ENCODE measurements around the gene GMCL1. TPM values are rescaled to one million over a fixed set of nuclear protein-coding genes. Genes with fewer than 3 reads are reported as not detected.

The GMCL1 gene
- total and polyA plus RNA-seq, 9 of the 15 experiments (the other 6 are each of a cell fraction or from before 2014, with no cell fraction given), result 7.0 to 27.3 (median 15.4) TPM

DNA sequence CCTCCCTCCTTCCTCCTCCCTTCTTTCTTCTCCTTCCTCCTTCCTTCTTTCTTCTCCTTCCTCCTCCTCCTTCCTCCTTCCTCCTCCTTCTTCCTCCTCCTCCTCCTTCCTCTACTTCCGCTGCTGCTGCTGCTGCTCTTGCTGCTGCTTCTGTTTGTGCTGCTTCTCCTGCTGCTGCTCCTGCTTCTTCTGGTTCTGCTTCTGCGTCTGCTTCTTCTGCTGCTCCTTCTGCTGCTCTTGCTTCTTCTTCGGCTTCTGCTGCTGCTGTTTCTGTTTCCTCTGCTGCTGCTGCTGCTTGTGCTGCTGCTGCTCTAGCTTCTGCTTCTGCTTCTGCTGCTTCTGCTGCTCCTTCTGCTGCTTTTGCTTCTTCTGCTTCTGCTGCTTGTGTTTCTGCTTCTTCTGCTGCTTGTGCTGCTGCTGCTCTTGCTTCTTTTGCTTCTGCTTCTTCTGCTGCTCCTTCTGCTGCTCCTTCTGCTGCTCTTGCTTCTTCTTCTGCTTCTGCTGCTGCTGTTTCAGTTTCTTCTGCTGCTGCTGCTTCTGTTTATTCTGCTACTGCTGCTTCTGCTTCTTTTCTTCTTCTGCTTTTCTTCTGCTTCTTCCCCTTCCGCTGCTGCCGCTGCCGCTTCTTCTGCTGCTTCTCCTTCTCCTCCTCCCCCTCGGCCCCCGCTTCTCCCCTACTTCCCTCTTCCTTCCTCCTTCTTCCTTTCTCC lies 72.9 kb downstream of the GMCL1 start (continued):
- TF ChIP-seq TCFL5 (CRISPR knock-in tag; conservative IDR thresholded peaks at IDR 0.05), result no peak
- TF ChIP-seq ZNF589 (CRISPR knock-in tag; IDR thresholded peaks at IDR 0.05; ENCODE audit: low read depth), result no peak
- no peak for TF ChIP-seq HIVEP1 (CRISPR knock-in tag; IDR thresholded peaks at IDR 0.05)
- TF ChIP-seq, protein P1, sequence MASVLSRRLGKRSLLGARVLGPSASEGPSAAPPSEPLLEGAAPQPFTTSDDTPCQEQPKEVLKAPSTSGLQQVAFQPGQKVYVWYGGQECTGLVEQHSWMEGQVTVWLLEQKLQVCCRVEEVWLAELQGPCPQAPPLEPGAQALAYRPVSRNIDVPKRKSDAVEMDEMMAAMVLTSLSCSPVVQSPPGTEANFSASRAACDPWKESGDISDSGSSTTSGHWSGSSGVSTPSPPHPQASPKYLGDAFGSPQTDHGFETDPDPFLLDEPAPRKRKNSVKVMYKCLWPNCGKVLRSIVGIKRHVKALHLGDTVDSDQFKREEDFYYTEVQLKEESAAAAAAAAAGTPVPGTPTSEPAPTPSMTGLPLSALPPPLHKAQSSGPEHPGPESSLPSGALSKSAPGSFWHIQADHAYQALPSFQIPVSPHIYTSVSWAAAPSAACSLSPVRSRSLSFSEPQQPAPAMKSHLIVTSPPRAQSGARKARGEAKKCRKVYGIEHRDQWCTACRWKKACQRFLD (CRISPR knock-in tag; IDR thresholded peaks at IDR 0.05), result no peak
- TF ChIP-seq, protein P2, sequence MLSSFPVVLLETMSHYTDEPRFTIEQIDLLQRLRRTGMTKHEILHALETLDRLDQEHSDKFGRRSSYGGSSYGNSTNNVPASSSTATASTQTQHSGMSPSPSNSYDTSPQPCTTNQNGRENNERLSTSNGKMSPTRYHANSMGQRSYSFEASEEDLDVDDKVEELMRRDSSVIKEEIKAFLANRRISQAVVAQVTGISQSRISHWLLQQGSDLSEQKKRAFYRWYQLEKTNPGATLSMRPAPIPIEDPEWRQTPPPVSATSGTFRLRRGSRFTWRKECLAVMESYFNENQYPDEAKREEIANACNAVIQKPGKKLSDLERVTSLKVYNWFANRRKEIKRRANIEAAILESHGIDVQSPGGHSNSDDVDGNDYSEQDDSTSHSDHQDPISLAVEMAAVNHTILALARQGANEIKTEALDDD (IDR thresholded peaks at IDR 0.05), result no peak
- TF ChIP-seq, protein P3, sequence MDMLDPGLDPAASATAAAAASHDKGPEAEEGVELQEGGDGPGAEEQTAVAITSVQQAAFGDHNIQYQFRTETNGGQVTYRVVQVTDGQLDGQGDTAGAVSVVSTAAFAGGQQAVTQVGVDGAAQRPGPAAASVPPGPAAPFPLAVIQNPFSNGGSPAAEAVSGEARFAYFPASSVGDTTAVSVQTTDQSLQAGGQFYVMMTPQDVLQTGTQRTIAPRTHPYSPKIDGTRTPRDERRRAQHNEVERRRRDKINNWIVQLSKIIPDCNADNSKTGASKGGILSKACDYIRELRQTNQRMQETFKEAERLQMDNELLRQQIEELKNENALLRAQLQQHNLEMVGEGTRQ (CRISPR knock-in tag; IDR thresholded peaks at IDR 0.05), result no peak
- TF ChIP-seq CBFA2T2 (conservative IDR thresholded peaks at IDR 0.05), result no peak
- no peak for TF ChIP-seq RFX5 (IDR thresholded peaks at IDR 0.05; ENCODE audit: low read depth, low read length)
- TF ChIP-seq SREBF1 (IDR thresholded peaks at IDR 0.05; ENCODE audit: borderline replicate concordance, low read depth, low read length), result no peak
